Measurements from ENCODE around the gene MAP7D1. TPM values are rescaled to one million over a fixed set of nuclear protein-coding genes. Genes with fewer than 3 reads are reported as not detected.
"Not testable (repeated sequence)": the region's sequence is repeated elsewhere in the genome, so short reads cannot be mapped to it uniquely, and the experiment has no call there.

The MAP7D1 gene
- total RNA-seq, 1 experiment from 2014 or later, result 265 TPM

DNA sequence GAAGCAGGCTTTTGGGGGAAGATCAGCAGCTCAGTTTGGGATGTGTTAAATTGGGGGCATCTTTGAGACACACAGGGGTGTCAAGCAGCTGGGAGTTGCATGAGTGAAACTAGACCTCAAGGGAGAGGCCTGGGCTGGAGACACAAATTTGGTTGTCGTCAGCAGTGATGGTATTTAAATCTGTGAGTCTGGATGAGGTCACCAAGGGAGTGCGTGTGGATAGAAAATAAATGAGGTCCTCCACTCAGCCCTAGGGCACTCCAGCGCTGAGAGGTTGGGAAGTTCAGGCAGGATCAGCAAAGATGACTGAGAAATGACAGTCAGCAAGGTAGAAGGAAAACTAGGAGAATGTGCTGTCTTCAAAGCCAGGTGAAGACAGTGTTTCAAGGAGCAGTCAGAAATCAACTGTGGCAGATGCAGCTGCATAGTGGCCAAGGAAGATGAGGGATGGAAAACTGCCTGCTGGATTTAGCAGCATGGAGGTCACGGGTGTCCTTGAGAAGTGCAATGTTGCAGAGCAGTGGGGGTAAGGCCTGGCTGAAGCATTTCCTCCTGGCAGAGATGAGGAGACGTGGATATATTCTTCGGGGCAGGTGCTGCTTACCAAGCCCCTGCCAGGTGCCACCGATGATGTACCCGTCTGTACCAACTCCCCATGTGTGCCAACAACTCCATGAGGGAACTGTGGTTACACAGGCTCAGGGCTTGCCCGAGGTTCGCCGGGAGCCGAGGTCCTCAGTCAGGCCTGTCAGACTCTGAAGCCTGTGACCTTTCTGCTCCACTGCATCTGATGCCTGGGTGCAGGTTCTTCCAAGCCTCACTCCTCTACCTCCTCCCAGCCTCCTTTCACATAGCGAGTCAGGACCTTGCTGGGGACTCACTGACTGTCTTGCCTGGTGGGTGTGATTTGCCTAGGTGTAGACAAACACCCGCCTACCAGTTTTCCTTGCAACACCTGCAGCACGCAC is 11.3 kb downstream of the MAP7D1 start:
- peak; percentile 82 for DNase-seq (ENCODE audit: low read depth)

DNA sequence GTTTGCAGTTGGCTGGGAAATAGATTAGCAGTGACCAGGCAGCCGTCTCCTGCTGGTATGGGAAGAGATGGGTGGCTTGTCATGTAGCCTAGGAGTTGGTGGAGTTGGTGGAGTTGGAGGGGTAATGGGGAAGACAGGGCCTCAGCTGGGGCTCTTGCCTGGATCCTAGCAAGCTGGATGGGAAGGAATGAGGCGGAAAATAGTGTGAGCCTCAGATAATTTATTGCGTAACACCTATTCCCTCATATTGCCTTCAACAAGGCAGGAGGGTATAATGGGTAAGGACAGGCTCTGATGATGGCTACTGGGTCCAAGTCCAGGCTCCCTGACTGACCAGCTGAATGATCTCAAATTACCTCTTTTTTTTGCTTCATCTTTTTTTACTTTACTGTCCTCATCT is 12.6 kb downstream of the MAP7D1 start:
- DNase-seq (ENCODE audit: low read depth), result no peak

DNA sequence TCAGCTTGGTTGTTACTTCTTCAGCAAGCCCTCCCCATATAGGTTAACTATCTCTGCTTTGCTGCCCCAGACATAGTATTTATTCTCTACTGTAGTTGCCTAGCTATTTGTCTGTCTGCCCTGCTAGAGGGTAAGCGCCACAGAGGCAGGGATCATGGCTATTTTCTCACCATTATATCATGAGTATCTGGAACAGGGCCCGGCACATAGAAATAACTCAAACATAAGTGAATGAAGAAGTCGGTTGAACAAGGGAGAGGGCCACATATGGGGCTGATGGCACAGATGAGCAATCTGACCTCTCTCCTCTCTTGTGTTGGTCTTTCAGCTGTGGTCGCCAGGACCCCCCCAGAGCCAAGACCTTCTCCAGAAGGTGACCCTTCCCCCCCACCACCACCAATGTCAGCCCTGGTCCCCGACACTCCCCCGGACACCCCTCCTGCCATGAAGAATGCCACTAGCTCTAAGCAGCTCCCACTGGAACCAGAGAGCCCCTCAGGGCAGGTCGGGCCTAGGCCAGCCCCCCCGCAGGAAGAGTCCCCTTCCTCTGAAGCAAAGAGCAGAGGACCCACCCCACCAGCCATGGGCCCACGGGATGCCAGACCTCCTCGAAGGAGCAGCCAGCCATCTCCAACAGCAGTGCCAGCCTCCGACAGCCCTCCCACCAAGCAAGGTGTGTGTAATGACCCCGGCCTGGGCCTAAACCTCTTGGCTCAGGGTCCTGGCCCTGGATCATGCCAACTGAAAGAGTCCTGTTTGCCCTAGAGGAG is 14.9 kb downstream of the MAP7D1 start:
- DNase-seq (ENCODE audit: low read depth), result no peak

DNA sequence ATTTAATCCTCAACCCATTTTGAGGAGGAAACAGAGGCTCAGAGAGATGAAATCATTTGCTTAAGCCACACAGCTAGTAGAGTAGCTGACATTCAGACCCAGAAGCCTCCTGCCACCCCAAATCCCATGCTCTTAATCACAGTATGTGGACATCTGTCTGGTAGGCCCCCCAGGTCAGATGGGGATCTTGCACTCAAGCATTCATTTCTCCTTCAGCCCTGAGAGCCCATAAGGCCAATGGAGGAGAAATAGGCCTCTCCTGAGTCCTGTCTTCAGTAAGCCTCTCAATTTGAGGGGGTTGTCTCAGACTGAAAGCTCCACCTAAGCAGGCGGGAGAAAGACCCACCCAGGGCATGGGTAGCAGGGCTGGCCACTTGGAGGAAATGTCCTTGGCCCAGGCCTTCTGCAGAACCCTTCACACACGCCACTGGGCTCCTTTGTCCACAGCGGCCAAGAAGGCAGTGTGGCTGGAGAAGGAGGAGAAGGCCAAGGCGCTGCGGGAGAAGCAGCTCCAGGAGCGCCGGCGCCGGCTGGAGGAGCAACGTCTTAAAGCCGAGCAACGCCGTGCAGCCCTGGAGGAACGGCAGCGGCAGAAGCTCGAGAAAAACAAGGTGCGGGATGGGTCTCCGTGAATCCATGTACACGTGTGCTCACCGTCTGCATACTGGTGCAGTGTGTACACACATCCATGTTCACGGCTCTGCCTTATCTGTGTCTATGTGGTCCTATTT is 16.2 kb downstream of the MAP7D1 start:
- no peak for DNase-seq (ENCODE audit: low read depth)

DNA sequence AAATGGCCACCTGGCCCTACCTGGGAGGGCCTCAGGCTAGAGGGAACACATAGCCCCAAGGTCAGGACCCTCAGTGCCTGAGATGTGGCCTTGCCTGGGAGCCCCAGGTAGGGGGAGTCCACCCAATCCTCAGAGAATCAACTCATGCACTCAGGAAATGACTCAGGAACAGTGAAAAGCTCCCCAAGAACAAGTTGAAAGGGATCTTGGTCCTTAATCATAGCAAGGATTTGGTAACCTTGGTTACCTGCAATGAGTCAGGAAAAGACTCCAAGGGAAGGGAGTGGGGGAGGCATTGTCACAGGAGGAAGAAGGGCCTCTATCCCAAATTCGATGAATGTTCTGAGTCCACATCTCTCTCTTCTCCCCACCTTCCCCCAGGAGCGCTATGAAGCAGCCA is 17.0 kb downstream of the MAP7D1 start:
- DNase-seq (ENCODE audit: low read depth), result peak; percentile 97

DNA sequence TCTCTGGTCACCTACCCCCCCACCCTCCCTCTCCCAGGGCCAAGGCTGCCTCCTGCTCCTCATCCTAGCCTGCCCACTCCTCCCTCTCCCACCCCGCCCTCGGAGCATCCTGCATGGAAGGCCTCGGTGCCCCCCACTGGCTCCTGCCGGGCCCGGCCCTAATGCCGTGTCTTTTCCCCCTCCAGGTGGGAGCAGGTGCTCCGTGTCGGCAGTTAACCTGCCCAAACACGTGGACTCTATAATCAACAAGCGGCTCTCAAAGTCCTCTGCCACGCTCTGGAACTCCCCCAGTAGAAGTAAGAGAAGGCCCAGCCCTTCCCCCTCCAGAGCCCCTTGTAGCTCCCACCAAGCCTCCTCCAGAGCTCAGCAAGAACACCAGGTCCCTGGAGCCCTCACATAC is 18.8 kb downstream of the MAP7D1 start:
- no peak for DNase-seq (ENCODE audit: low read depth)

DNA sequence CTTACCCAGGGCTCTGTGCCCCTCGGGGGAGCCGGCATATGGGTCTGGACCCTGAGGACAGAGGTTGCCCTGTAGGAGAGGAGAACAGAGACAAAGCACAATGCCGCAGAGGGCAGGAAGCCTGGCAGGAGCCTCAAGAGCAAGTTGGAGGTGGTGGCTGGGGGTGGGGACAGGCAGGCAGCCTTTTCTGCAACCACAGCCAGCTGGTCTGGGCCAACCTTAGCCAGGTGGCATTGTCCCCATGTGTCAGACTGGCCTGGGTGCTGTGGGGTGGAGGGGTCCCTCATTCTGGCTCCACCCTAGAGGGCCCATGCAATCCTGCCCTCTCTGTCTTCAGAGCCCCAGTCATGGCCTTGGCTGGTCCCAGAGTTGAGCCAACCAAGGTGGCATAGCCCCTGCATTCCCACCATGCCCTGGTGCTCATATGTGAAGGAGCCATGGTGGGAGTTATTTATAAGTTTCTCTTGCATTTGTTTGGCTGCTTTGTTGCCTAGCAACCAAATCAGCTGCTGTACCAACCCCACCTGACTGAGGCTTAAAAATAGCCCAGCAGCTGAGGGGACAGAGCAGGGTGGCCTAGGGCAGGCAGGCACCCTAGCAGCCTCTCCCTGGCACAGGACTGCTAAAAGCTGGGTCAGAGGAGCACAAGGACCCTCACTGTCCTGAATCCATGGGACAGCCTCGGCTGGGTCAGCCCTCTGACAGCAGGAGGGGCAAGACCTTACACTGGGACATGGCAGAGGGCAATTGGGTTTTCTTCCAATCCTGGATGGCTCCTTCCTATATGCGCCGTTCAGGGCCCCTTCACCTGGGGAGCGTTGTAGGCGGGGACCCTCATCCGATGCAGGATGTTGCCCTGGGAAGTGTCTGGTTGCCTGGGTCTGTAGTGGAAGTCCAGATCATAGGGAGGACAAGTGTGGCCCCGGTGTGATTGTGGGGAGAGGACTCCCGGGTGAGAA is 19.5 kb downstream of the MAP7D1 start:
- DNase-seq (ENCODE audit: low read depth), result peak; percentile 58

DNA sequence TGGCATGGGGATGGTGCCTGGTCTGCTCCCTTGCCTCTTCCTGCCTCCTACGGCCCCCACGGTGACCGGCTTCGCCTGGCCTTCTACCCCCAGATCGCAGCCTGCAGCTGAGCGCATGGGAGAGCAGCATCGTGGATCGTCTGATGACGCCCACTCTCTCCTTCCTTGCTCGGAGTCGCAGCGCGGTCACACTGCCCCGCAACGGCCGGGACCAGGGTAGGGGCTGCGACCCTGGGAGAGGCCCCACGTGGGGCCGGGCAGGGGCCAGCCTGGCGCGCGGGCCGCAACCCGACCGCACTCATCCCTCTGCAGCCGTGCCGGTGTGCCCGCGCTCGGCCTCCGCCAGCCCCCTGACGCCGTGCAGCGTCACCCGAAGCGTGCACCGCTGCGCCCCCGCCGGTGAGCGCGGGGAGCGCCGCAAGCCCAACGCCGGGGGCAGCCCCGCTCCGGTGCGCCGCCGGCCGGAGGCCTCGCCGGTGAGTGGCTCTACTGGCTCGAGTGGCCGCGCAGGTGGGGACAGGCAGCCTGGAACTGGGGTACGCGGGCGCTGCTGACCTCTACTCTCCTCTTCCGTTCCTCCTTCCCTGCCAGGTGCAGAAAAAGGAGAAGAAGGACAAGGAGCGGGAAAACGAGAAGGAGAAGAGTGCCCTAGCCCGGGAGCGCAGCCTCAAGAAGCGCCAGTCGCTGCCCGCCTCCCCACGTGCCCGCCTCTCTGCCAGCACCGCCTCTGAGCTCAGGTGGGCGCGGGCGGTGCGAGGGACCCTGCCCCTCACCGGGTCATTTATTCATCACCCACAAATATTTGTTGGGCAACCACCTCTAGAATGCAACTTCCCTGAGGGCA is 20.4 kb downstream of the MAP7D1 start:
- DNase-seq (ENCODE audit: low read depth), result no peak

DNA sequence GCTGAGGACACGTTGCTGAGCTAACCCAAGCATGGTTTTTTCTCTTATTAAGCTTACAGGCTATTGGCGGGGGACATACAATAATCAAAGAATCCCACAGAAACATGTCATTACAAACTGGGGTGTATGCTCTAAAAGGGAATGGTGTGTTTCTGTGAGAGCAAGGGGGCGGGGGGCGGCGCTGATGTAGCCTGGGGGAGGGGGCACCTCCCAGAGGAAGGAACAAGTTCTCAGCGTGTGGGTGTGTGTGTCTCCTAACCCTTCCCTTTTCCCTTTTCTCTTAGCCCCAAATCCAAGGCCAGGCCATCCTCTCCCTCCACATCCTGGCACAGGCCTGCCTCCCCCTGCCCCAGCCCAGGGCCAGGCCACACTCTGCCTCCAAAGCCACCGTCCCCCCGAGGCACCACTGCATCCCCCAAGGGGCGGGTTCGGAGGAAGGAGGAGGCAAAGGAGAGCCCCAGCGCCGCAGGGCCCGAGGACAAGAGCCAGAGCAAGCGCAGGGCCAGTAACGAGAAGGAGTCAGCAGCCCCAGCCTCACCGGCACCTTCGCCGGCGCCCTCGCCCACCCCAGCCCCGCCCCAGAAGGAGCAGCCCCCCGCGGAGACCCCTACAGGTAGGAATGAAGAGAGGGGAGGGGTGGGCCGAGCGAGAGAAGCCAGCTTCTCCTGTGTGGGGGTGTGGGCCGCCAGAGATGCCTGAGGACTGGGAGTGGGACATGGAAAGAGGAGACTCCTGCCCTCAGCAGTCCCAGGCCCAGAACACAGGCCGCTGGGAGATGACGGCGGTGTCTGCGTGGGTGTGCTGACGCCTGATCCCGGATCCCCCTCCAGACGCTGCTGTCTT is 21.9 kb downstream of the MAP7D1 start:
- no peak for DNase-seq (ENCODE audit: low read depth)

DNA sequence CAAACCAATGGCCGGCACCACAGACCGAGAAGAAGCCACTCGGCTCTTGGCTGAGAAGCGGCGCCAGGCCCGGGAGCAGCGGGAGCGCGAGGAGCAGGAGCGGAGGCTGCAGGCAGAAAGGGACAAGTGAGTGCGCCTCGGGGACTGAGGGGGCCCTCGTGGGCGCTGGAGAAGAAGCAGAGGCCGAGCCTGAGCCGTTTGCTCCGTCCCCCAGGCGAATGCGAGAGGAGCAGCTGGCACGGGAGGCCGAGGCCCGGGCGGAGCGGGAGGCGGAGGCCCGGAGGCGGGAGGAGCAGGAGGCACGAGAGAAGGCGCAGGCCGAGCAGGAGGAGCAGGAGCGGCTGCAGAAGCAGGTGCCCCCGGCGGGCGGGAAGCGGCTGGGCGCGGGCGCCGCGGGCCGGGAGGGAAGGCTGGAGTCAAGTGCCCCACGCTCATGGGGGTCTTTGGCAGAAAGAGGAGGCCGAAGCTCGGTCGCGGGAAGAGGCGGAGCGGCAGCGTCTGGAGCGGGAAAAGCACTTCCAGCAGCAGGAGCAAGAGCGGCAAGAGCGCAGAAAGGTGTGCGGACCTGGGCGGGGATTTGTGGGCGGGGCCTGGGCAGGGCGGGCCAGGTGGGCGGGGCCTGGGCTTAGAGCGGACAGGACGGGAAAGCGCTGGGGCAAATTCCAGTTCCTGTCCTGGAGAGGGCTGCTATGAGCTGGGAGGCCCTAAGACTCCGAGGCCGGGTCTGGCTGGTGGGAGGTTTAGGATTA is 22.7 kb downstream of the MAP7D1 start:
- no peak for DNase-seq (ENCODE audit: low read depth)

DNA sequence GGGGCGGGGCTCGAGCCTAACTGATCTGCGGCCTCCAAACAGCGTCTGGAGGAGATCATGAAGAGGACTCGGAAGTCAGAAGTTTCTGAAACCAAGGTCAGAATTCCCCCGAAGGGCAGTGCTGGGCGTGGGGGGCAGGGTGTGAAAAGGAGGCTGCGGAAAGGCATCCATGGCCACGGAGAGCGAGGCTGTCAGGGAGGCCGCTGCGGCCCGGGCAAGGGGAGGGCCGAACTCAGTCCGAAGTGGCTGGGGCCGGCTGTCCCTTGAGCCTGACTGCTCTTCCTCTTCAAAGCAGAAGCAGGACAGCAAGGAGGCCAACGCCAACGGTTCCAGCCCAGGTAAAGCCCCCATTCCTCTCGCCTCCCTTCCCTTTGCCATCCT is 23.2 kb downstream of the MAP7D1 start:
- DNase-seq (ENCODE audit: low read depth), result no peak

DNA sequence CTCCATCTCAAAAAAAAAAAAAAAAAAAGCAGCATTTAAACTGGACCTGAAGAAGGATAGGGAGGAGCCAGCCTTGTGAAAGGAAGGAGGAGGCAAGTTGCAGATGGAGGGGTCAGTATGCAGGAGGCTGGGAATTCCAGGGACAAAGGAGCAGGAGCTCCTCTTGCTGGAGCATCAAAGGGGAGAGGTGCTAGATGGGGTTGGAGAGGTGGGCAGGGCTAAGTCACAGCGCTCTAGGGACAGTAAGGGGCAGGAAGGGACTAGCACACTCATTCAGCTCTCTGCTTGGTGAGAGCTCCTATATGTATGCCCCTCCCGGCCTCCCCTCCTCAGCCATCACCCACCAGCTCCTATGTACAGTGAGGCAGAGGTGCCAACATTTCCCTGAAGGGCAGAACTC is 26.8 kb downstream of the MAP7D1 start:
- DNase-seq (ENCODE audit: low read depth), result no peak

DNA sequence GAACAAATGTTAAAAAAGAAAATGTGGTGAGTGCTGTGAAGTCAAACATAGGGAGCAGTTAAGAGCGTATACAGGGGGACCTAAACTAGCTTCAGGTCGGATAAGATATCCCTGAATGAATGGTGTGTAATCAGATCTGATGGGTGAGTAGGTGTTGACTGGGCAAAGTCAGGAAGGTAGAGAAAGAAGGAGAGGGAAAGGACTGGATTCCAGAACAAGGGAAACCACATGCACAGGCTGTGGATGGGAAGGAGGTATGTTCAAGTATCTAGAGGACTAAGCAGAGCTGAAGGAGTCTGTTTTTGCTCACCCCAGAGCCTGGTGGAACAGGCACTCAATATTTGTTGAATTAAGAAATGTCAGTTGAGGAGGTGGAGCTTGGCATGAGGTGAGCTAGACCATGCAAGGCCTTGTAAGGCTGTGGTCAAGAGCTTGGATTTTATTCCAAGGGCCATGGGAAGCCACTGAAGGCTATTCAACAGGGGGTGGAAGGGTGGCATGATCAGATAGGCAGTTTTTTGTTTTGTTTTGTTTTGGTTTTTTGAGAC is 27.4 kb downstream of the MAP7D1 start:
- DNase-seq (ENCODE audit: low read depth), result peak; percentile 51

DNA sequence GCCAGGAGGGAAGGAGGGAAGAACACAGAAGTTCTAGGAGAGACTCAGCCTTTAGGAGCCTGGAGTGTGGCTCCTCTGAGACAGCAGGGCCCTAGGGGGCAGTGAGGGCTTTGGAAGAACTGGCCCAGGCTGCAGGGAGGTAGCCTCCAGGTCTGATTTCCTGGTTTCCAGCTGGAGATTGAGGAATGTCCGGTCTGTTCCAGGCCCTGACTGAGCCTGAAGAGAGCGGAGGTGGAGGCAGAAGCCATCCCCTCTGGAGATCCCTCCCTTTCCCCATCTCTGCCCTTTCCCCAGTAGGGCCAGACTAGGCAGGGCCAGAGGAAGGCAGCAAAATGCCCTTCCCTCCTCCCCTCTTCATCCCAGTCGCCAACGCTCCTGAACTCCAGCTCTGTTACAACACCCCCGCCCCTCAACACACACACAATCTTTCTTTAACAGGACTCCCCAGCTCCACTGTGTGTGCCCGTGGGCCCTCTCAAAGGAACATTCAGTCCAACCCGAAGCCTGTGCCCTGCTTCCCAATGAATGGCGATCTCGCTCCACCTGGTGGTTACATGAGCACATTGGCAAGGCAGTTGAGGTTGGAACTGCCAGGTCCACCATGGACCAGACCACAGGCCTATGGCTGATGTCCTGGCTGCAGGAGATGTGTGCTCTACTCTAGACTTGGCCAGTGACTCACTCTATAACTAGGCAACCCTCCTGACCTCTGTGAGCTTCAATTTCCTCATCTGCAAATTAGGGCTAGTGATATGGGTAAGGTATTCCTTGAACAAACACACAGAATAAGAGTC is 32.0 kb downstream of the MAP7D1 start:
- peak; percentile 95 for DNase-seq (ENCODE audit: low read depth)

DNA sequence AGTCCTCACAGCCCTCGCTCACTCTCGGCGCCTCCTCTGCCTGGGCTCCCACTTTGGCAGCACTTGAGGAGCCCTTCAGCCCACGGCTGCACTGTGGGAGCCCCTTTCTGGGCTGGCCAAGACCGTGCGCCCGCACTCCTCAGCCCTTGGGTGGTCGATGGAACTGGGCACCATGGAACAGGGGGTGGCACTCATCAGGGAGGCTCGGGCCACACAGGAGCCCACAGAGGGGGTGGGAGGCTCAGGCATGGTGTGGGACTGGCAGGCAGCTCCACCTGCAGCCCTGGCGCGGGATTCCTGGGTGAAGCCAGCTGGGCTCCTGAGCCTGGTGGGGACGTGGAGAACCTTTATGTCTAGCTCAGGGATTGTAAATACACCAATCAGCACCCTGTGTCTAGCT is 40.8 kb downstream of the MAP7D1 start:
- not testable (repeated sequence) for DNase-seq (ENCODE audit: low read depth)

DNA sequence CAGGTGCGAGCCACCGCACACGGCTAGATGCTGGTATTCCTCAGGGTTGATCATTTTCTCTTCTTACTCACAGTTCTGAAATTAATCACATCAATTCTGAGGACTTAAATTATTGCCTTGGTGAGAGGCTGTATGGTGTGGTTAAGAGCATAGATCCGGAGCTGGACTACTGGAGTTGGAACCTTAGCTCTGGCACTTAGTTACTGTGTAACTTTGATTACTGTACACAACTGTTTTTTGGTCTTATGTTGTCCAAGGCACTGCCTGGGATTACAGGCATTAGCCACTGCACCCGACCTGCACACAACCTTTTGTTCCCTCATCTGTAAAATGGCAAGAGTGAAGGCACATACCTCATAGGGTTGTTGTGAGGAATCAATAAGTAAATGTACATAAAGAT is 42.7 kb downstream of the MAP7D1 start:
- DNase-seq (ENCODE audit: low read depth), result no peak

Measured in M059J (cell line).